LHCN-M2 (cell line): ENCODE measurements around the gene RFX5. TPM values are rescaled to one million over a fixed set of nuclear protein-coding genes. Genes with fewer than 3 reads are reported as not detected.
"Not testable (repeated sequence)": the region's sequence is repeated elsewhere in the genome, so short reads cannot be mapped to it uniquely, and the experiment has no call there.

Source experiments
- DNase-seq: peaks from one replicate; pipeline ENCODE4 v3.0.0-alpha.2; 2012; ENCODE audit warnings: low read depth
- total RNA-seq: library from RNA; depleted of rRNA; stranded (reverse); fragments of >200 nt; gene quantifications from 2 replicates; pipeline ENCODE4 v1.2.3, GENCODE V29; 2014

Gene RFX5
- total RNA-seq, 1 experiment from 2014 or later, result 73.3 TPM

DNA sequence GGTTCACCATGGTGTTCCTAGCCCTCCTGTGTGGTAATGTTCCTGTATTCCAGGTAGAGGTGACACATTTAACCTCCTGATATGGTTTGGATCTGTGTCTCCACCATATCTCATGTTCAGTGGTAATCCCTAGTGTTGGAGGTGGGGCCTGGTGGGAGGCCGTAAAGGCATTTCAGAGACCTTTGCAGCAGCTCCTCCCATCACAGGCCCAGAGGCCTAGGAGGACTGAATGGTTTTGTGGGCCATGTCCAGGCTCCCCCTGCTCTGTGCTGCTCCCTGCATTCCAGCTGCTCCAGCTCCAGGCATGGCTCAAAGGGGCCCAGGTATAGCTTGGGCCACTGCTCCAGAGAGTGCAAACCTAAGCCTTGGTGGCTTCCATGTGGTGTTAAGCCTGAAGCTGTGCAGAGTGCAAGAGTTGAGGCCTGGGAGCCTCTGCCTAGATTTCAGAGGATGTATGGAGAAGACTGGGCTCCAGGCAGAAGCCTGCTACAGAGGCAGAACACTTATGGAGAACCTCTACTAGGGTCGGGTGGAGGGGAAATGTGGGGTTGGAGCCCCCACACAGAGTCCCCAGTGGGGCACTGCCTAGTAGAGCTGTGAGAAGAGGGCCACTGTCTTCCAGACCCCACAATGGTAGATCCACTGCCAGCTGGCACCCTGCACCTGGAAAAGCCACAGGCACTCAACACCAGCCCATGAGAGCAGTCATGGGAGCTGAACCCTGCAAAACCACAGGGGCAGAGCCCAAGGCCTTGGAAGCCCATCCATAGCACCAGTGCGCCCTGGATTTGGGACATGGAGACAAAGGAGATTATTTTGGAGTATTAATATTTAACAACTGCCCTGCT, 15.5 kb upstream of the RFX5 start:
- no peak for DNase-seq

DNA sequence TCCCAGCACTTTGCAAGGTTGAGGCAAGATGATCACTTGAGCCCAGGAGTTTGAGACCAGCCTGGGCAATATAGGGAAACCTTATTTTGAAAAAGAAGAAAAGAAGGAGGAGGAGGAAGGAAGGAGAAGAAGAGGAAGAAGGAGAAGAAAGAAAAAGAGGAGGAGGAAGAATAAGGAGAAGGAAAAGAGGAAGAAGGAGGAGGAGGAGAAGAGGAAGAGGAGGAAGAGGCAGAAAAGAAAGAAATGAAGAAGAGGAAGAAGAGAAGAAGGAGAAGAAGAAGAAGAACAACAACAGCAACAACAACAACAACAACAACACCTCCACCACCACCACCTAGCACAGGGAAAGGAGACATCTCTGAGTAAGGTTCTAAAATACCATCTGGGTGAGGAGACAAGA, 14.8 kb upstream of the RFX5 start:
- no peak for DNase-seq

DNA sequence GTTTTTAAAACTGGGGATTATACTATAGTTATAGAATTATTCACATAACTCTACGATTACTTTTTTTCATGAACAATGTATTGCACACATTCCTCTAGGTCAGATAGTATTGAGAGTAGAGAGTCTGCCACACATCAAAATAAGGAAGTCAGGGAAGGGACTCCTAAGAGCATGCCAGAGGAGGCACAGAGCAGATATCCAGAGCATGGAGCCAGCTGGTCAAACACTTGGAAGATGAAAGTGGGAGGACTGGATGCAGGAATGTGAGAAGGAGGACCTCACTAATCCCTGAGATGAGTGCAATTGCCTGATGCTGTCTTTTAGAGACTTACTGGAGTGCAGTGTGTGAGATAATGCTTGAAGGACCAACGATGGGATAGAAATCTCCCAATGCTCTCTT, 9.6 kb upstream of the RFX5 start:
- DNase-seq, result no peak

DNA sequence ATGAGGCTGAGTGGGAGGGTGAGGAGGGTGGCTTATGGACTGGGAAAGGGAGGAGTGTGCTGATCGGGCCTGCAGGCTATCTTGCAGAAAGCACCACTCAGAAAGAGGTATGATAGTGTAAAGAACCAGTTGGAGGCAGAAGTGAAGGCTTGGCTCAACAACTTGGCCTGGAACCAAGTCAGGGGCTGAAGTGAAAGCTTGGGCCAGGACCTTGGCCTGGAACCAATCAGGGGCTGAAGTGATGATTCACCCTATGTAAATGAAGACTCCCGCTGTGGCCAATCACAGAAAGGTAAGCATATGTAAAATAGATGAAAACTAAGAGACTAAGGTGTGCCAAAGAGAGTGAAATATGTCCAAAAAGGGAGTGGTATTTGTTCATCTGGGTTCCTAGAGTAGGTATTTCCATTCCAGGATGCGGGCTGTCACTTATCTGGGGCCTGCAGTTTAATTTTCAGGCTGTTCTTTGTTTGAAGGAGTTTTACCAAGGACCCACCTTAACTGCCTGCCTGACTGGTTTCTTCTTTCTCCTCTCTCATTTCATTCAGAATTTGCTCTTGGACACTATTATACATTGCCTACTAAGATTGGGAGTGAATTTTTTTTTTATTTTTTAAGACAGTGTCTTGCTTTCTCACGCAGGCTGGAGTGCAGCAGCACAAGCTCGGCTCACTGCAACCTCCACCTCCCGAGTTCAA, 5.1 kb upstream of the RFX5 start:
- no peak for DNase-seq

DNA sequence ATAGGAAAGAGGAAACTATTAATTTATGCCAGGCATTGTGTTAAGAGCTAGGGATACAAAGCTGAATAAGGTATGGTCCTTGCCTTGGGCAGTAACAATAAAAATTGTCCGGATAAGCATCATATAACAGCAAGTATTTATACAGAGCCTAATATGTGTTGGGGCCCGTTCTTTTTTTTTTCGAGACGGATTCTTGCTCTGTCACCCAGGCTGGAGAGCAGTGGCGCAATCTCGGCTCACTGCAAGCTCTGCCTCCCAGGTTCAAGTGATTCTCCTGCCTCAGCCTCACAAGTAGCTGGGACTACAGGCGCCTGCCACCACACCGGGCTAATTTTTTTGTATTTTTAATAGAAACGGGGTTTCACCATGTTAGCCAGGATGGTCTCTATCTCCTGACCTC, 3.3 kb upstream of the RFX5 start:
- not testable (repeated sequence) for DNase-seq

DNA sequence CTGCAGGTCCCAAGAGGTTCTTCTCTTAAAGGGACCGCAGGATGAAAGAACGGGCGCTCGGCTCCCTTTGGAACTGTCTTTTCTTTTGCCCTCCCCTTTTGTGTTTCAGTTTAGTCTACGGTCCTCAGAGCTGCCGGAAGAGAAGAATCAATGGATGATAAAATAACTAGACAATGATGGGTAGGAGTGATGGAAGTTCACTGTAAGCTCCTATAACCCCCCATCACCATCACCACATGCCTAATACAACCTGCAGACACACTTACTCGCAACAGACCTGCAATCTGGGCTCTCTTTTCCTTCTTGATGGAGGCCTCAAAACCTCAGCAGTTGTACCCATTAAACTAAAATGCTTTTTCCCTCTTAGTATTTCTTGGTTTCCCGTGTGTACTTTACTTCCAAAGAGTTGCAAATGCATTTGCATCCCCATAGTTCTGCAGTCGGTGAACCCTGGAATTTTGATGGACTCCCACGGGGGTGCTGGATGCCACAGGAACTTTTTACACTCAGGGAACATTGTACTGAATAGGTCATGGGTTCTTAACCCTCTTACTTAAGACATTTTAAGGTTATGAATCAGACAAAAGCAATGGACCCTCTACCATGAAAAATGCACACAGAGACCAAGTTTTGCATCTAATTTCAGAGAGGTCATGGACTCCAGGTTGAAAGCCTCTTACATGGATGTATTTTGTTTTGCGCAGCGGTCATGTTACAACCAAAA, 633 bp upstream of the RFX5 start:
- peak; percentile 46 for DNase-seq

DNA sequence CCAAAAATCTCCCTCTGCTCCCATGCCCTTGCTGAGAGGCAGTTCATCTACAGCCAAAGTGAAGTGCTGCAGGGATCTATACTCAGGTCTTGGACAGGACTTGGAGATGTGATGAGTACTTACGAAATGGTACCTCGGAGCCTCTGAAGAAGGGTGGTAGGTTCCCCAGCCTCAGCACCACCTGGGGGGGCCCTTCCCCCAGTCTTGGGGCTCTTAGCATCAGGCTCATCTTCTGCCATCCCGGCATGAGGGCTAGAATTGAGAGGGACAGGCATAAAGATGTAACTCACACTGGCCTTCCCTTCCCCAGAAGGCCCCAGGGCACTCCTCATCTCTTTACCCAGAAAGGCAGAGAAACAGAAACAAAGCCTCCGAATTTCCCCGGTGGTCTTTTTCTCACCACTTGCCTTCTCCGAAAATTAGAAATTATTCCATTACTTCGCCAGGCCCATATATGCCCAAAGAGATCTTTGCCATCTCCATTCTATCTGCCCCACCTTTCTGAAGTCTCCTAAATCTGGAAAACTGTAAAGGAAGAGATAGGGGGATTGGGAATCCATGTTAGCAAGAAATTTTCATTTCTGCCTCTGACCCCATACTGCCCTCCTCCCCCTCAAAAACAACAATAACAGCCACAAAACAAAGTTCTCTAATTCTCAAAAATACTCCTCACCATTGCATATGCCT, 827 bp downstream of the RFX5 start:
- no peak for DNase-seq

DNA sequence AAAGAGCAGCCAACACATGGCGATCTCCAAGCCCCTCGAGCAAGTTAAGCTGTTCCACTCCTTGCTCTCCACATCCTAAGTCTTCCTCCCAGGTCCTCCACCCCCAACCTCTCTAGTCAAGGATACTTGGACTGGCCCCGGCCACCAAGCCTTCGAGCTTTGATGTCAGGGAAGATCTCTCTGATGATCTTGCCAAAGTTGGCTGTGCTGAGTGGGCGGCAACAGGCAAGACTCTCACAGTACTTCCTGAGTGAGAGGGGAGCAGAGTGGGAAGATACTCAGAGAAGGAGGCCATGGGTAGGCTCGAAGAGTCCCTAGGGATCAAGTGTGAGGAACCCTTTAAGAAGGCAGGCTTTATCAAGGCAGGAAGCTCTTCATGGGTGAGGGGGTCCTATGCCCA, 2.8 kb downstream of the RFX5 start:
- no peak for DNase-seq

DNA sequence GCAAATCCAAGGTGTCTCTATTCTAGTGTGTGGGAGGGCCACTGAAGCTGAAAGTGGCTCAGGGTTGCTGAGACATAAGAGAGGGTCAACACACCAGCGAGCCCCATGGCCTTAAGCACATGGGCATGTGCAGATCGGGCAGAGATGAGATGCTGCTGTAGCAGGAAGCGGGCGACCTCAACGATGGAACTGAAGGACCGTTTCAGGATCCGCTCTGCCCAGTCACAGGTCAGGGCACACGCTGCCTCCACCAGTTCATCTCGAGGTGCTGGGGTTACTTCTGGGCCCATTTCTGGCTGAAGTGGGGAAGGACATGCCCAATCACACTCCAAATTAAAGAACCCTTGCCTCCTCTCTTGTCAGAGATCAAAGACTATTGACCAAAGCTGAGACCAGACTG, 3.5 kb downstream of the RFX5 start:
- no peak for DNase-seq

DNA sequence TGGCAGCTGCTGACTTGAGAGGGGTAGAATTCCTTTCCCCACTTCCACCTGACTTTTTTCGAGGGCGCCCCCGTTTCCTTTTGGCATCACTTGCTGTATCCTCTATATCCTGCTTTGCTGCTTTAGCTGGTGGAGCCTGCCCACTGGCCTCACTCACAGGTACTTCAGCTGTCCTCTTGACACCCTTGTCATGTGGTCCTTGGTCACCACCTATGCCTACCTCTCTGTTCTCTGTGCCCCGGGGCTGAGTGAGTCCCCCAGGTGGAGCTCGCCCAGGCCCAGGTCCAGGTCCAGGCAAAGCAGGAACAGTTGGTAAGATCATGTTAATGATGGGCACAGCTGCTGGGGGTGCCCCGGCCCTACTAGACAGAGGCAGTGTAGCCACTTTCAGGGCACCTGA, 4.5 kb downstream of the RFX5 start:
- no peak for DNase-seq

DNA sequence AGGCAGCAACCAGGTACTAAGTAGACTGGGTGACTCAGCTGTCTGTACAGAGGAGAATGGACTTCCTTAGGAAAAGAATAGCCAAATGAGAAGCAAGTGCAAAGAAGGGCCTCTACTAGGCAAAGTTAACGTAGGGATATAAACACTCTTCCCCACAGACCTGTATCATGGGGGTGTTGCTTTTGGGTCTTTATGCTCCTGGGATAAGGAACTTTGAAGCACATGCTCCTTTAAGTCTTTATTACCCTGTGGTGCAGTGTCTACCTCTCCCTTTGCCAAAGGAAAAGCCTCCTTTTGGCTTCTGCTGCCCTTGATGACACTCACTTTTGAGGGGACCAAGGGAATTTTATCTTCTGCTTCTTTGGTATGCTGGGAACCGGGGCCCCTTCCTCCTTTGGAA, 5.0 kb downstream of the RFX5 start:
- no peak for DNase-seq

DNA sequence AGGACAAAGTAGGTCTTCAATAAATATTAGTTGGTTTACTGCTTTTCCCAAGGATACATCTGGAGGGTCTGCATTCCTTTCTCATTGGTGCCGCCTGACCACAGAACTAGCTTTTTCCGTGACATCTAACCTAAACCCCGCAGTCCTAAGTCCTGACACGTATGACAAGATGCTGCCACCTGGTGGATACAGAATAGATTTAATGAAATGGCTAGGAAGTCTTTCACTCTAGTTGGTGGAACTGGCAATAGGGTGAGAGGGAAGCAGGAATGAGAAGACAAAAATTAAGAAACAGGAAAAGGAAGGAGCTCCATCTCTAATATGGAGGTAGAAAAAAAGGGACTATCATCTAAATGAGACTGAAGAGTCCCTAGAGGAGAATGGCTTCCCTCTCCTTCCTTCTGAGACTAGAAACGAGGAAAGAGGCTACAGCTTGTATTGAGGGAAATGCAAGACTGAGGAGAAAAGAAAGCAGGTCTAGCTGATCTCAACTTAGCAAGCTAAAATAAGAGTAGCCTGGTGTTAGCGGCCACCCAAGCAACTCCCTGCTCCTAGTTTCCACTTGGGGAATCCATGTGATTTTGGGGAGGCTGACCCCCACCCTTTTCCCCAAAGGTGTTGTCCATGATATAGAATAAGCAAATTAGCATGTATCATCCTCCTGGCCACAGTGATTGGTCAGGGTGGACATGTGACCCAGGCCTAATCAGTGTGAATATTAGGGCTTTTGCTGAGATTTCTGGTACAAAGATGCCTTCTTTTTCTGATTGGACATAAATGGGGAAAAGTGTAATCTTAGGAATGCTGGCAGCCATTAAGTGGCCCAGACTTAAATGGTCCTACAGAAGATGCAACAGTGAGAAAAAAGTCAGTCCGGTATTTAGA, 5.9 kb downstream of the RFX5 start:
- DNase-seq, result peak; percentile 84

DNA sequence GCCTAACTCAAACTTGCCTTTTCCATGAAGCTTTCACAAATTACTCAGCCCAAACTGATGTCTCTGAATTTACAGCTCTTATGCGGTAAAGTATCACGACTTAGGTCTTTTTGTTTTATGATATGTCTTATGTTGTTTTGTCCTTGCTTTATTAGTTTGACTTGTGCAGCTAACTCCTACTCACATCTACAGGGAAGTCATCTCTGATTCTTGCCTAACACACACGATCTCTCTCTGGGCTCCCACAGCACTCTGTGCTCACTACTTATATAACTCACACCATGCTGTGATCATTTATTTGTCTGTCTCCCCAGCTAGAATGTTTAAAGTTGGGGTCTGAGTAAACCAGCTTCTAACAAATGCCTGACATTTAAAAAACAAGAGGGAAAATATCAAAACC, 10.5 kb downstream of the RFX5 start:
- DNase-seq, result no peak

DNA sequence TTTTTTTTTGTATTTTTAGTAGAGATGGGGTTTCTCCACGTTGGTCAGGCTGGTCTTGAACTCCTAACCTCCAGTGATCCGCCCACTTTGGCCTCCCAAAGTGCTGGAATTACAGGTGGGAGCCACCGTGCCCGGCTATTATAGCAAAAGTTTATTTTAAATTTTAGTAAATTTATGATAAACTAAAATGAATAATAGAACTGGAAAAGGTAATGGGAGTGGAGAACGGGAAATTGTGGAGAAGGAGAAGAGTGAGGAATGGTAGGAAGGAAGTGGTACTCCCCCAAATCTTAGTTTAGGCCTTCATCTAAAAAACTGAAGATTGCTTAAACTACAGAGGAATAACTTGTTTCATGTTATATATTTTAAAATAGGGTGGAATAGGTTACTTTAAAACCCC, 12.2 kb downstream of the RFX5 start:
- no peak for DNase-seq

DNA sequence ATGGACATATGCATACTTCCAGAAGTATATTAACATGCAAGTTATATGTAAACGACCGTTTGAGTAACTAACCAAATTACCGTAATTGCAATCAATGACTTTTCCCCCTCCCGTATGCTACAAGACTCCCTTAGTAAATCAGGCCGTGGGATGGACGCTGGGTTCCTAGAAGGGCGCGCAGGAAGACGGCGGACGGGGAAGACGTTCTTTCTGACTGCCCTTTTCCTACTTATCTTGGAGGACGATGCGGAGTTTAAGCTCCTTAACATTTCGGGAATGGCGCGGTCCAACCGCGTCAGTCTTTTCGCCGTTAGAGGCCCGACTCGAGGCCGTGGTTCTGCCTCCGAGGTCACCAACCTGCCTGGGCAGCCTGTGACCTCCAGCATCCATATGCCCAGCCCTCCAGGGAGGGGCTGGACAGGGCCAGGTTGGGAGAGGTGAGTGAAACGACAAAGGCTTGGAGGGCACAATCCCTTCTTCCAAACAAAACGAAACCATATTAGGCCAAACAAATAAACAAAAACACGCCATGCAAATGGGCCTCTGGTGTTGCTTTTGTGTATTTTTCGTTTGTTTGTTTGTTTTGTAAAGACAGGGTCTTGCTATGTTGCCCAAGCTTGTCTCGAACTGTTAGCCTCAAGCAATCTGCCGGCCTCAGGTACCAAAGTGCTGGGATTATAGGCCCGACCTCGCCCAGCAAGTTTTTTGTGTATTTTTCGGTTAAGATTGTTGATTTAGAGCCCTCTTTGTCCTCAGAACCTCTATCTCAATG, 19.0 kb downstream of the RFX5 start:
- no peak for DNase-seq

DNA sequence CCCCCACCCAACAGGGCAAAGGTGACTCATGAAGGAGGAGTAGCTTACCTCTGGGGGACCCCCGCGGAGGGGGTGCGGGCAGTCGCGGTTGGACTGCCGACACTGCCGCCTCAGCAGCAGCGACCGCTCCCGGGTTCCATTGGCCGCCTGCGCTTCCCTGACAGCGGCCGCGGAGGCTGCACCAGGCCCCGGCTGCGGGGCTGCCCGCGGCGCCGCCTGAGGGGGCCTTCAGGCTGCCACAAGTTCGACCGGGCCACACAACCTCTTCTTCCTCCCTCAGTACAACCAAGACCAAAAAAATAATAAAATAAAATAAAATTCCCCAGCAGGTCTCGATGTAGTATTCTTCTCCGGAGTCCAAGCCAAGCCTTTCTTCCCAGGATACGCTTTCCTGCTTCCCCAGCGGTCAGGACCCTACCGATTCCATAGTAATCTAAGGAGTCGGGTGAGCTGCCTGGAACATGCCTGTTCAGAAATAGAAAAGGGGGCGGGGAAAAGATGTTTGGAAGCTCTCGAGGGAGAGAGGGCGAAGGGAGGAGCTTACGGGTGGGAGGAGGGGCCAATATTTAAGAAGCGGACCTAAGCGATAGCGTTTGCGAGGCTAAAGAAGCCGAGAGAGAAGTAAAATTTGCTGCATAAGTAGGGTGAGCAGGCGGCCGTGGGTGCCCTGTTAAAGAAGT, 19.7 kb downstream of the RFX5 start, which contains the start of gene PI4KB:
TSS of gene PI4KB (minus strand) at position 194 of the 680 bp plus-strand sequence. CDS start 10,935 bp downstream, outside the sequence.
- peak; percentile 98 for DNase-seq

DNA sequence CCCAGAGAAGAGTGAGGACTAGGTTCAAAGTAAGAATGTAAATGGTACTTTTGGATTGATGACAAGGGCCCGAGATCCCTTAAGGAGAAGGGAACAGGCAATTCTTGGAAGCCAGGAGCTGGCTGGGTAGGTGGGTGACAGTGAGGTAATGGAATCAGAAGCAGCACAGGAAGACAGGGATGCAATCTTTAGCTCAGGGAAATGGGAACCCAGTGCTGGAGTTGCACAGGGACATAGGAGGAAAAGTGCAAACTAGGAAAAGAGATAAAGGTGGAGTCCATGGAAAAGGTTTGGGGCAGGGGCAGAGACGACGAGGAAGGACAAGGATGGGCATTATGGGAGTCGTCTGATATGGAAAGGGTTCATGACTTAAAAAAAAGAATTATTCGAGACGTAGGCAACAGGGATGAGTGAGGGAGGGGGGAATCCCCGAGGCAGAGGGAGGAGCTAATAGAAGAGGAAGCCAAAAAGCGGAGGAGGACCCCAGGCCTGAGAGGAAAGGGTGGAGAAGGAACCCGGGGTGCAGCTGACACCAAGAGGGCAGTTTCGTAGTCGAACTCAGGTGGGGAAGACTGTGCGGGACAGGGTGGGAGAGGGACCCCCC, 20.3 kb downstream of the RFX5 start:
- peak; percentile 39 for DNase-seq

DNA sequence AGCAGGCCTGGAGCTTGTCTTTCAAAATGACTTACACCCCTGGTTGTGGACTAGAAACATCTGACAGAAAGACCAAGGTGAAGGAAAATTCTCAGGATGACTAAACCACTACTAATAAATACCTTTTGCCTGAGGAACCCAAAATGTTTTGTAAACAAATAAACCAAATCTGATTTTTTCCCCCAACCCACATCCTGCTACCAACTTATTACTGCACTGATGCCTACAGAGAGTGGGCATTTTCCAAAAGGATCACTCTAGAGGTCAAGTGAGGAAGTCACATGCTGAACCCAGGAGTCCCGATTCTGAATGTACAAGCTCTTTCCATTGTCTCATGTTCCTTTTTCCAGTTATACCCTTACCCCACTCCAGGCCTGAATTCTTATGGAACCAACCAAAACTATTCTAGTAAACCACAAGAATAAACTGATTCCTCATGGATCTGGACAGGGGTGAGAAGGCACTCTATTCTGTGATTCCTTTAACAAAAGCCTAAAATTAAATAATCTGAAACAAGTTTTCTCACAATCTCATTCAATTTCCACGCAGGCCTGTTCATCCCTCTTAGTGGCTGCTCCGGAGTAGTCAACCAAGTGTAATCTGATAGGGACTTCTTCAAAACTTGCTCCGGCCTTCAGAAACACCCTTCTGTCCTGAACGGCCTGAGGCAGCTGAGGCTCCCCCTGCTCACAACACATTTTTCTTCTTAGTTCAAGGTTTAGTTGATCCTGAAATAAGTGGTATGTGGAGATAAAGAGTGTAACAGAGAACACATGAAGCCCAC, 21.2 kb downstream of the RFX5 start:
- peak; percentile 28 for DNase-seq
